GM19328 (cell line): ENCODE measurements around the gene DNAI7.

Source experiments
- ATAC-seq: cut with Tn5 transposase; IDR thresholded peaks from one replicate; pipeline ENCODE4 v1.9.1; 2021; ENCODE audit warnings: mild to moderate bottlenecking, moderate library complexity; ENCODE audit not compliant: unreplicated experiment

DNAI7 gene

DNA sequence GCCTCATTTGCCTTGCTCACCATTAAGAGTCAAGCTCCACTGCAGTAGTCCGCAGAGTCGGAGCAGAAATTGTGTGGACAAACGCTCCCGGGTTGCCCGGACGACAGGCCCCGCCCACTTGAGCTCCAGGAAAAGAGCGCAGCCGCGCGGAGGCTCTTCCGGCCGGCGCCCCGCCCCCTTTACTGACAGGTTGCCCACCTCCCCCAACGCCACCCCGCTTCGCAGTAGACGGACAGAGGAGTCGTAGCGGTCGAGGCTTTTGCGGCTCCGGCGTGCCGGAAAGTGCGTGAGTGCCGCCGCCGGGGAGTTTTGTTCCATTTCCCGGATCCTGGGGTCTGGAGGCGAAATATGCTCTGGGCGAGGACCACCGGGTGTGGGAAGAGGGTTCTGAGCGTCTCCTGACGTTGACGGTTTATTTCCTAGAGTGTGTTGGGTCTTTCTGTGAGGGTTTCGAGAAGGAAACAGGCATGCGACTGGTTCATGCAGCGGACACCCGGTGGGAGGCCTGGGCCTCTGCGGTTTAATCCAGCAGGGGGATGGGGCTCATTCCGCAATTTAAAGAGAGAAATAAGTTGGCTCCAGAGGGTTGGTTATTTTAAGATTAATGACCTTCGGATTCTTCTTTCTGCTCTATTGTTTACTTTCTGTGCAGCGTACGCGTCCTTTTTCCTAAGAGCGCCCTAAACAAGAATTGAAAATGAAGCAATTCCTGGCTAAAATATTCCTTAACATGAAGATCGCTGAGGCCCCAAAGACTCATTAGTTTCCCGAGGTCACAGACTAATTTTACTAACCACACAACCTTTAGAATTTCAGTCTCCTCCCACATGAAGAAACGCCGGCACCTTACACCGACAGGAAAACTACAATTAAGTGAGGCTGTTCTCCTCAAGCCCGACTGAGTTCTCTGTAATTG is at the start of gene DNAI7, which contains the start of gene ETFRF1:
Gene DNAI7, minus strand, starts transcription at position 105 of the 916 bp plus-strand sequence. Its CDS starts 82 bp downstream, at position 23.
Gene ETFRF1, plus strand, starts transcription at position 182 of the 916 bp plus-strand sequence. CDS start 8,720 bp downstream, outside the sequence.
- peak; percentile 93 for ATAC-seq

GRCh38 chr12:25243680-25243990 is 48.7 kb upstream of the DNAI7 start:
- ATAC-seq = no peak

- ATAC-seq = no peak
Measured at GRCh38 chr12:25242981-25243679, 48.2 kb upstream of the DNAI7 start.

DNA sequence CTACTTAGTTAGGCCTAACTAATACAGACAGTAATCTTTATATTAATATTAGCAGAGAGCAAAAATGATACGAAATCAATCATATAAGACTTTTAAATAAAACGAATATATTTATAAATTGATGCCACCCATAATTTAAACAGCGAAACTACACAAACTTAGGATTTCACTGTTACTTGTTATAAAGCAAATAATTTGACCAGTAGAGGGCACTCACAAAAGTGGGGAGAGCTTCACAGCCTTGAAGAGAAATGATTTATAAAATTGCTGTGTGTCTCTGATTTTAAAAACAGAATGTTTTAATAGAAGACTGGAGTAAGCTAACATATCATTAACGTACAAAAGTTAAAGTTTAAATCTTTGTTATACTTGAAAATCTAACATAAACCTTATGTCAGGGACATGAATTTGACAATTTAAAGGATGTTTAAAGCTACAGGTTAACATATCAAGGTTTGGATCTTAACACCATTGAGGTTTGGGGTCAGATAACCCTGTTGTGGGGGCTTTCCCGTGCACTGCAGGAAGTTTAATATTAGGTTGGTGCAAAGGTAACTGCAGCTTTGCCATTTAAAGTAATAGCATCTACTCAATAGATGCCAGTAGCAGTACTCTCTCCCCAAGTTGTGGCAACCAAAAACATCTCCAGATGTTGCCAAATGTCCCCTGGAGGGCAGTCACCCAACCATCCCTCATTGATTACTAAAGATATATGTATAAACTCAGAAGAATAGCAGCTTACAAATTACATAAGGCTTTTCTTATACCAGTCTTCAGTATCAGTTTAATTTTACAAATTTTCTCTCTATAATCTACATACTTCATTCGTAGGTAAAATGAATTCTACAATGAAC is 46.4 kb upstream of the DNAI7 start:
- no peak for ATAC-seq

DNA sequence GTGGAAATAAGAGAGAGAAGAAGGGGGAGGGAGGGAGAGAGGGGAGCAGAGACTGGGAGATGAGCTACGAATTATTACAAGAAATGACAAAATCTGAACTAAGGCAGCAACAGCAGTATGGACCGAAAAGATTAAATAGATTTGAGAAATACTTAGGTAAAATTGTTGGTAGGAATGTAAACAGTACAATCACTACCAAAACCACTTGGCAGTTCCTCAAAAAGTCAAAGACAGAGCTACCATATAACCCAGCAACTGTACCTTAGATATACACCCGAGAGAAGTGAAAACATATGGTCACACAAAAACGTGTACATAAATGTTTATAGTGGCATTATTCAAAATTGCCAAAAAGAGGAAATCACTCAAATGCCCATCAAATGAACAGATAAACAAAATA is 41.7 kb upstream of the DNAI7 start:
- ATAC-seq = no peak

- ATAC-seq = no peak
Measured at GRCh38 chr12:25236190-25236589, 41.2 kb upstream of the DNAI7 start.

DNA sequence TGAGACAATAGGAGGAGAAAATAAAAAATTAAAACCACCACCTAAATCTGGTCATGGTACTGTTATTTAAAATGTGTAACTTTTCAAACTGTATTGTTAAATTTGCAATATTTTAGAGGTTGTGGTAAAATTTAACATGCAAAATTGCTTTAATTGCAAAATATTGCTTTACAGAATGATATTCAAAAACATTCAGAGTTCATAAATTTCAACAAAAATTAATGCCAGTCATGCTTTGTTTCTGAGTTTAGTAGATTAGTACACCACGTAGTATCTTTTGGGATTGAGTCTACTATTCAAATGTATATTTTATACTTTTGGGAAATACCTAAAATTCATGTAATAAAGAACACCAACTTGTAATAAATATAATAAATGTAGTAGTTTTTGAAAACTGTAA is 18.4 kb upstream of the DNAI7 start:
- no peak for ATAC-seq

GRCh38 chr12:25208554-25208953 is 13.6 kb upstream of the DNAI7 start:
- no peak for ATAC-seq

DNA sequence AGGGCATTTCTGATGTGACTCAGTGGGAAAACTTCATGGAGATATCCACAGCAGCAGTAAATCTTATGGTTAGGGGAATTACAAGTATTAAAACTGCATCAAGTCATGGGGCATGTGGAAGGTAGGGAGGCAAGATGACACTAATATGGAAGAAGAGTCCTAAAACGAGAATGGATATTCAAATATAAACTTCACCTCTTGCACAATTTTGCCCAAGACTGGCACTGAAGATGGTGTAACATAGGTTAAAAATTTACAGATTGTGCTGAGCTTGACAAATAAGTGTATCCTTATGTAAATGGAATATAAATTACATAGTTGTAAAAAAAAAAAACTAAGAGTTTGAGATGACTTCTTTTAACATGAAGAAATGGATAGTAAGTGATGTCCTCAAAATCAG is 12.9 kb upstream of the DNAI7 start:
- no peak for ATAC-seq

DNA sequence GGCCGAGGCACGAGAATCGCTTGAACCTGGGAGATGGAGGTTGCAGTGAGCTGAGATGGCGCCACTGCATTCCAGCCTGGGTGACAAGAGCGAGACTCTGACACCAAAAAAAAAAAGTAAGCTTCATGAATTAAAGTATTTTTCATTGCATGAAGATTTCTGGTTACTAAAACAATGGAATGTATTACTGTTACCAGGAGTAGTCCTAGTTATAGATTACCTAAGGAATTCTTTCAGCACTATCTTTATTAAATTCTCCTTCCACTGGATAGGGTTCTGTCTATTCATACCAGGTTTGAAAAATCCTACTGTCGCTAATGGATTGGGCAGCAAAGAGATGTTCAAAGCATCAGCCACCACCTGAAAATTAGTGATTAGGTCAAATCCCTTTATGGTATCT is 12.5 kb upstream of the DNAI7 start:
- ATAC-seq = no peak

GRCh38 chr12:25202137-25202536 is 7.2 kb upstream of the DNAI7 start:
- ATAC-seq = no peak

- ATAC-seq = no peak
Measured at GRCh38 chr12:25200703-25201102, 5.7 kb upstream of the DNAI7 start.

DNA sequence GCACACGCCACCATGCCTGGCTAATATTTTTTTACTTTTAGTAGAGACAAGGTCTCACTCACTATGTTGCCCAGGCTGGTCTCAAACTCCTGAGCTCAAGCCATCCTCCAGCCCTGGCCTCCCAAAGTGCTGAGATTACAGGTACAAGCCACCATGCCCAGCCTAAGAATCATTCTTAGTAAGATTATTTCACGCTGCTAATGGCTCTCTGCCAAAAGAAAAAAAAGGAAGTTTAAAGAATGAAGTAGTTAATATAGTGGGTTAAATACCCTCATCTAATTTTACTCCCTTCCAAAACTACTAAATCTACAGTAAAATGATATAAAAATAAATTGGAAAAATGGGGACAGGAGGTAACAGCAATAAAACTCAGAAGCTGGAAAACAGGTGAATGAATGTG is 2.6 kb upstream of the DNAI7 start:
- no peak for ATAC-seq

- ATAC-seq = no peak
Measured at GRCh38 chr12:25194722-25195055, 271 bp downstream of the DNAI7 start.

DNA sequence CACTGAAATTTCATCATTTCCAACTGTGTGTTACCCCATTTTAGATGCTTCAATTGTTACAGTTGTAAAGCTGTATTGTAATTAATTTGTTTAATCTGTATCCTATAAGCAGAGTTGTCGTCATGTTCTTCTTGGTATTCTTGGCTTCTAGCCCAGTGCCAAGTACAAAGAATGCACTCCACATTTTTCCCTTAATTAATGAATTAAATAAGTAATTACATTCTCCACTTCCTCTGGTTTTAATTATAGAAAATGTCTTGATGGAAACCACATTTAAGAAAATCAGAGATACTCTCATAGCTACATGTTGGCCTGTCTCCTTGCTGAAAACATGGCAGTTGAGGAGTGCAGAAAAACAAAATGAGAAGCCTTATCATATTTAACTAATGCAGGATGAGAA is 746 bp downstream of the DNAI7 start:
- ATAC-seq = no peak

DNA sequence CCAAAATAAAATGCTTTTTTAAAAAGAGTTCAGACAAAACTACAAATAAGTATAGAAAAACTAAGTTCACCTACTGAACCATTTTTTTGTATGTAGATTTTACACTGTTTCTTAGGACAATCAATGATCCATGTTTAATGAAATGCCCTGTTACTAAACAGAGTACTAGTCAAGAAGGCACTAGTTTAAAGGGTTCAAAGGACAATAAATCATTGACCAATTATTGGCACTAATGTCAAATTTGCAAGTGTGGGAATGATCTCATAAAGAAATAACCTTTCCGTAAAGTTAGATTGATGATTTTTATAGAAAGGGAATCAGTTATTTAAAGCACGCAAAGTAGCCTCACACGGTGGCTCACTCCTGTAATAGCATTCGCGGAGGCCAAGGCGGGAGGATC is 4.2 kb downstream of the DNAI7 start:
- no peak for ATAC-seq

- ATAC-seq = no peak
Measured at GRCh38 chr12:25189656-25190055, 5.3 kb downstream of the DNAI7 start.

DNA sequence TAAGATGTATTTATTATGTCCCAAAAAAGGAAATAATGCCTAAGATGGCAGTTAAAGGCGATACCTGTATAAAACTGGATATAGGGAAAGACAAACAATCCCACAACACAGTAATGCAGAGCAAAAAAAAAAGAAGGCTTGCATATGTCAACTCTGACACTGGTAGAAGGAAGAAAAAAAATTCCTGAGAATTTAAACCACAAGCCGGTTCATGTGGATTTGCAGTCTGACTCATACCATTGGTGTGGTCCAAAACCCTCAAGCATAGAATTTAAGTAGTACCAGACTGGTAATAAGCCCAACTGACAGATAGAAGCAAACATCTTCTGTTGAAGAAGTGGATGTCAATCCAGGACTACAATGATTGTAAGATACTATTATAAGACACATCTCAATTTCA is 7.2 kb downstream of the DNAI7 start:
- no peak for ATAC-seq

DNA sequence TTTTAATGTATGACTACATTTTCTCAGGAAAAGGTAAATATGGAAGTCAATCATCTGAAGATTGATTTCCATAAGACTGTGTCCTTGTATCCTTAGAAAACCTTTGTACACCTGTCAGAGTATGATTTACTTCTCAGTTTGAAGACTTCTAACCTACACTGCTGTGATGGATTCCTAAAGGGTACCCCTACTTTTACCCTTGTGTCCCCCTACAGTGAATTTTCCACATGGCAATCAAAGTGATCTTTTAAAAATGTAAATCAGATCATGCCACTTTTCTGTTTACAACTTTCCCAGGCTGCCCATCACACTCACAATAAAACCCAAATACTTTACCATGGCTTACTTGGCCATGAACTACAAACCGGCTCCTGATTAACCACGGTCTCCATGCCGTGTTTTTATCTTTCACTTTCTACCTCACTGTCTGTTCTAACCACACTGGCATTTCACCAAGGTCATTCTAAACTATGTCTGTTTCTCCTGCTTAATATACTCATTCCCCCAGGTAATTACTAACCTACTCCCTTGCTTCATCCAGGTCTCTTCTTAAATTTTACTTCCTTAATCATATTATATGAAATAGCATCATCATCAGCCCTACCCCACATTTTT is 8.1 kb downstream of the DNAI7 start:
- ATAC-seq = peak; percentile 90

DNA sequence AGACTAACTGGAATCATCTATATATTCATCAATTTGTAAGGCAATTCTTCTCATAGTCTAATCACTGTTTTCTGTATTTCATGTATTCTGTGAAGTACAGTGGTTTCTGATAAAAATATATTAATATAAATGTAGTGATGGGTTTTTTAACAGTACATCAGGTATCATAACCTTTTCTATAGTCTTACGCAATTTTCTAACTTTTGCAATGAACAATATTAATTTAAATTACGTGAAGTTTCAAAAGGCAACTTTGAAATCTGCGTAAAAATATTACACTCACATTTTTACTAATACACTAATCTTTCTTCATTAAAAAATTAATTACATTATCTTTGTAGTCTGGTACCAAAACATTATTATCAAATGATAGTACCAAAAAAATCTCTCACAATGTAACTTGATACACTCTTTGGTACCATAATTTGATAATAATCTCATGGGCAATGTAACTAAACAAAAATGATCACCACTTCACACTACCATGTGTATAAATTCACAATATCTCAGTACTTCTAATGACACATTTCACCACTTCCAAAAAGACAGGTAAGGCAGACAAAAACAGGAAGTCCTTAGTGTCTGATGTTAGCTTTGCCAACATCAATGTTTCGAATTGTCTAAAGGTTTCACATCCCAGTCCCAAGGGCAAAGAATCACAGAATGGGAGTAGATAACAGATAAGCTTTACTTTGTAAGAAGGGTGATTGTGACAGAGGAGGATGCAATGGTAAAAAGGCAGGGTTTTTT is 8.7 kb downstream of the DNAI7 start:
- peak; percentile 45 for ATAC-seq
